HG03575 (cell line): Measurements from ENCODE around the gene LDLRAD4.

Source experiments
- ATAC-seq: cut with Tn5 transposase; IDR thresholded peaks from one replicate; pipeline ENCODE4 v1.9.1; 2021; ENCODE audit not compliant: unreplicated experiment, insufficient number of reproducible peaks, low FRiP score; ENCODE audit errors: extremely low read depth

LDLRAD4 gene

DNA sequence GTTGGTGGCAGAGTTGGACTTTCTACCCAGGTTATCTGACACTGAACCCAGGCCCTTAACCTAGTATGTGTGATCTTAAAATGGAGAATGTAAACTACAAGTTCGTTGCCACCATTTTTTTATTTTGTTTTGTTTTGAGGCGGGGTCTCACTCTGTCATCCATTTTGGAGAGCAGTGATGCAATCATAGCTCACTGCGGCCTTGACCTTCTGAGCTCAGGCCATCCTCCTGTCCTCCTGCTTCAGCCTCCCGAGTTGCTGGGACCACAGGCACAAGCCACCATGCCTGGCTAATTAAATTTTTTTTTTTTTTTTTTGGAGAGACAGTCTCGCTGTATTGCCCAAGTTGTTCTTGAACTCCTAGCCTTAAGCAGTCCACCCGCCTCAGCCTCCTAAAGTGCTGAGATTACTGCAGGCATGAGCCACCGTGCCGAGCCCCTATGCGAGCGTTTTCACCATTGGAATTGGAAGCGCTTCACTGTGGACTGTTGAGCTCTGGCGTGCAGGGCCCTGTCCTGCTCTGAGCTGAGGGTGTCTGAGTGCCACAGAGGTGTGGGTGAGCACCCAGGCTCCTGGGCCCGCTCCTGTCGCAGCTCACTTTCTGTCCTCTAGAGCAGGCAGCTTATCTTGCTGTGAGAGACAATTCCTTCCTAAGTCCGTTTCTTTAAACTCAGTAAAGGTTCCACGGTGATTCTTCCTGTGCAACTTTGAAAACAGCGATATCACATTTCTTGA, 186.9 kb downstream of the LDLRAD4 start:
- no peak for ATAC-seq

DNA sequence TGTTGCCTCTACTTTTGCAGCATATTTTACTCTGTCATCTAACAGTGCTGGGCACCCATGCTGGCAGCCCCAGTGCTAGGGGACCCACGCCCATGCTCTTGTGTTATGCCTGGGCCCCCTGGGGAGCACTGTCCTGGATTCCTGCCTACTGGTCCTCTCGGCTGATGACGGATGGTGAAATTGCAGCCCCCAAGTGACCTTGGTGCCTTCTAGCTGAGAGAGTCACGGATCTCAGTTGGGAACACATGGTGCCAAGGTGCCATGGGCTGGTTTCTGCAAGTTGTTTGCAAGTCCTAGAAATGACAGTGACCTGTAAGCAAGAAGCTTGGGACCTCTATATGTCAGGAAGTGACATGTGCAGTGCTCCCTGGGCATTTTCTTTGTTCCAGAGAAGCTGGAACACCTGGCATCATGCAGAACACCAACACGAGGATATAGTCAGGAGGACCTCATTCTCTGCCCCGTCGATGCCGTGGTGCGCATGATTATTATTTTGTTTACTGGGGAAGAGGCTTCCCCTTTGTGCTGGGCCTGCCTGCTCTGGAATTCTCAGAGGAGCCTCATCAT, 187.6 kb downstream of the LDLRAD4 start:
- ATAC-seq: no peak

DNA sequence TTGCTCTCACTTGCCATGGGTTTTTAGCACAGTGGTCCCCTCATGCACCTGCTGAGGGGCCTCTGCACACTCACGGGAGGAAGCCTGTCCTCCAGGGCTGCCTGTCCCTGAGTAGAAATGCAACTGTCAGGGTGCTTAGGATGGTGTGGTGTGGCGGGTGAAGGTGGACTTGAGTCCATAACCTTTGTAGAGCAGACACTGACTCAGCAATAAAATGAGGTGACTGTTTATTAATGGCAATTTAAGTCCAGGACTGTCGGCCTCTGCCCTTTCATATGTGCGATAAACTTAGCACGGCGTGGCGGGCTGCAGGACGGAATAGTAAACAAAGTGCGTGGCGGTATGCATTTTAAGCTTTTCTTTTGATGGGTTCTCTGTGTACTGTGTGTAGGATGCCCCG, 188.2 kb downstream of the LDLRAD4 start:
- no peak for ATAC-seq

DNA sequence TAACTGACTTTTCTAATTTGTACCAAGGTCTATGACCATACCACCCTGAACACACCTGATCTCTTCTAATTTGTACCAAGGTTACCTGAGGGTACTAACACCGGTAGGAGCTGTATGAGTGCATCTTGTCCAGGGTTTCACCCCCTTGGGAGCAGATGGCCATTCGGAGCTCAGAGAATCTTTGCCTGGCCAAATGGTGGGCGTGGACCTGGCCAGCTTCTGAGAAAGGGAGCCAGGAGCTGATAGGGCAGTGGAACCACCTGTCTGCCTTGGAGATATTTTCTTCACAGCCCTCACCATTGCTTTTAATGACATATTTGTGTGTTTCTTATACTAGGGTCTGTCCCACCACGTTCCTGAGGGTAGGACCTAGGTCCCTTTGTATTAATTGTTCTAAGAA, 188.9 kb downstream of the LDLRAD4 start:
- ATAC-seq: no peak

DNA sequence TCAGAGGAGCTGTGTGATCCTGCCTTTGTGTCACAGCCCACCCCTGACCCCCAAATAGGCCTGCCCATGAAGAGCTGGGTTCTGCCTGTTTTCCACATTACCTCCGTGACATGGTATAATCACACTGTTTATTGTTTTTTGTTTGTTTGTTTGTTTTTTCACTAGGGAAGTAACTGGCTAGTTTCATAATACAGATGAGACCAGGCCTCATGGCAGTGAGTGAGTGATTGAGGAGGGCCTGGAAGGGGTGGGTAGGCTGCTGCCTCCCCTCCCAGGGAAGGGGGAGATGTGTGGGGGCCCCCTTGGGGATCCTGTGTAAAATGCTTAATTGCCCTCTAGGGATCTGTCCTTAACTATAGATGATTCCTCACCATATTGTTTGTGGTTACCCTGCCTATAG, 190.5 kb downstream of the LDLRAD4 start:
- no peak for ATAC-seq

DNA sequence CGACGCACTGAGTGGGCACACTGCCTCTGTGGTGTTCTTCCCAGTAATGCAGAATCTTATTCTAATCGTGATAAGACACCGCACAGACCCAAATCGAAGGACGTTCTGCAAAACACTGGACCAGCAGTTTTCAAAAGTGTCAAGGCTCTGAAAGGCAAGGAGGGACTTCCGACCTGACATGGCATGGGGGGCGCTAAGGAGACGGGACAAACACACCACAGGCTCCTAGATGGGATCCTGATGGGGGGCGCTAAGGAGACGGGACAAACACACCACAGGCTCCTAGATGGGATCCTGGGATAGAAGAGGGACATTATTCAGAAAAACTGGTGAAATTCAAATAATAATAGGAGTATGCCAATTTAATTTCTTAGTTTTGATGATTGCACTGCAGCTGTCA, 191.4 kb downstream of the LDLRAD4 start:
- ATAC-seq: no peak

- ATAC-seq: no peak
Measured at GRCh38 chr18:13410471-13410870, 191.9 kb downstream of the LDLRAD4 start.

DNA sequence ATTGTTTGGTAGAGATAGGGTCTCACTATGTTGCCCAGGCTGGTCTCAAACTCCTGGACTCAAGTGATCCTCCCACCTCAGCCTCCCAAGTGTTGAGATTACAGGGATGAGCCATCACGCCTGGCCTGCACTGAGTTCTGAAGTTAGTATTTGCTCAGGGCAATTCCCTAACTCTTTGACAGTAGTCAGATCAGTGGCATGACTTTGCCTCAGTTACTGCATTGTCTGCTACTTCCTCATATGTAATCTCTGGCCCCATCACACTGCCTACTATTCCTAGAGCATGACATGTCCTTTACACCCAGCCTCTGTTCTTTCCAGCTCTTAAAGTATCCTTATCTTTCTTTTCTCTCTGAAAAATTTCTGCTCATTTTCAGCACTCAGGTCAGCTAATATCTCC, 193.5 kb downstream of the LDLRAD4 start:
- no peak for ATAC-seq

- no peak for ATAC-seq
Measured at GRCh38 chr18:13412901-13413300, 194.3 kb downstream of the LDLRAD4 start.

GRCh38 chr18:13414102-13414501, 195.5 kb downstream of the LDLRAD4 start:
- ATAC-seq: no peak

DNA sequence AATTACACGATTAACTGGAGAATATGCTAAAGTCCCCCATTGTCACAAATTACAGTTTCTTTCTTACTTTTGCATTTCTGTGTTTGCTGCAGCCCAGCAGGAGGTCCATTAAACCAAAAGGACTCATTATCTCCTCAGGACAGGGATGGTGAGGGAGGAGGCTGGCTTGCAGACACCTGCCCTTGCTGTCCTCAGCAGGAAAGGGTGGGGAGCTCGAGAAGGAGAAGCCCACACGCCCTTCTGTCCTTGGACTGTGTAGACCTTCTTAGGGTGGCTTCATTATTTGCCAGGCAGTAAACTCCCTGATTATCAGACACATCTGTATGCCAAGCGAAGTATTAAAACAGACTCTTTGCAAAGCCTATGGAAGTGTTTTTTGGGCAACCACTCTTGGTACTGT, 196.0 kb downstream of the LDLRAD4 start:
- ATAC-seq: no peak

- ATAC-seq: no peak
Measured at GRCh38 chr18:13415736-13416135, 197.2 kb downstream of the LDLRAD4 start.

GRCh38 chr18:13416208-13416607, 197.6 kb downstream of the LDLRAD4 start:
- ATAC-seq: no peak

DNA sequence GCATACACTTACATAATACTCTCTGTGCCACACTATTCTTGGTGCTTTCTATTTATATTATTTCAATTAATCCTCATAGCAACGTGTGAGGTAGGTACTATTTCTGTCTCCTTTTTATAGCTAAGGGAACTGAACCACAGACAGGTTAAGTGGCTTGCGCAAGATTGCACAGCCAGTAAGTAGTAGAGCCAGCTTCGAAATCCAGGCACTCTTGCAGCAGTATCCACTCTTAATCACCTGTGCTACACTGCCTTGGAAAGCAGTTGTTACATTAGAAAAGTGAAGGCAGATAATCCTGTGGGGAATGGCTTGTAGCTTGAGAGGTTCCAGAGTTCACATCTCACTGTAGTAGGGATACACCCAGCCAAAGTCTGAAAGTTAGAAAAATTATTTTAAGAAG, 198.3 kb downstream of the LDLRAD4 start:
- ATAC-seq: no peak

GRCh38 chr18:13418013-13418710, 199.6 kb downstream of the LDLRAD4 start:
- ATAC-seq: no peak

DNA sequence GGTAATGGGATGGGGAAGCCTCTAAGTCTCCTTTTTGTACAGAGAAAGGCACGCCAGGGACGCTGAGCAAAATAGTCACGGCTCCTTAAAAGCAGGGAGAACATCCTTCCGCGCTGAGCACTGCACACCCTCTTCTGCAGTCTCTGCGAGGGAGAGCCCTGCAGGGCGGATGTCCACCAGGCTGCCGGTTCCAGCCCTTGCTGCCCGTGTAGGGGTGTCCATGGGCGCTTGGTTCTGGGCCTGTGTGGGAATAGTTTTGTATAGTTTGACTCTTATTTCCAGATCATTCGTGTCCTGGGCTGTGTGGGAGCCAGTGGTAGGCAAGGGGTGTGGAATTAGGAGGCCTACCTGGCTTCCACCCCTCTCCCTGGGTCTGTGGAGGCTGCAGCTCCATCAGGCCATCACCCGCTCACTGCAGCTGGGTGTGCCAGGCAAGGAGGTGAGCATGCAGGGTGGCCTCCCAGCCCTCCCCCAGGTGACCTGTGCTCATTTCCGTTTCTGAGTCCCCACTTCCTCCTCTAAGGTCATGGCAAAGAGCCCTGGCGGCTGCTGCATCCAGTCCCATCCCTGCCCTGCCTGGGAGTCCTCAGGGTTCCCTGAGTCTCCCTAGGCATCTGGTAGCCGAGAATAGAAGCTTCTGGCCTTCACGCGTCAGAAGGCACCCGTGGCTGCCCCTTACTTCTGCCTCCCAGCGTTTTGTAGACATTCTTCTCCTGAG, 202.6 kb downstream of the LDLRAD4 start:
- ATAC-seq: no peak

DNA sequence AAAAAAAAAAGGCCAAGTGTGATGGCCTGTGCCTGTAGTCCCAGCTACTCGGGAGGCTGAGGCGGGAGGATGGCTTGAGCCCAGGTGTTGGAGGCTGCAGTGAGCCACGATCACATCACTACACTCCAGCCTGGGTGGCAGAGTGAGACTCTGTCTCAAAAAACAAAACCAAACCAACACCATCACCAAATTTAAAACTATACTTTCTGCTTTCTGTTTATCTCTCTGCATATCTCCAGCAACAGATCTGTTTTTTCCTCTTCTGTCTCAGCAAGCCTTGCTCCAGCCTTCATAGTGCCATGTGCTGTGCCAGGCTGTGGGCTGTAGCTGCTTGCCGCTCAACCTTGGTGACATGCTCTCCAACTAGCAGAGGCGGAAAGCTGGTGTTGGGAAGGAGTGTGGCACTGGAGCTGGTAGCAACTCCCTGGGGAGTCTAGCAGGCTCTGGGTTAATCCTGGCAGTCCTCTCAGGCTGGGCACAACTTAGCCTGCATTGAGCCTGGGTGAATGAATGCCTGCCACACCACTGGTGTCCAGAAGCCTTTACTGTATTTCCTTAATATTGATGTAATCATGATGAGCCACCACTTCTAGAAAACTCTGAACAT, 204.1 kb downstream of the LDLRAD4 start:
- ATAC-seq: no peak

GRCh38 chr18:13423352-13423751, 204.8 kb downstream of the LDLRAD4 start:
- no peak for ATAC-seq

- ATAC-seq: no peak
Measured at GRCh38 chr18:13424363-13424762, 205.8 kb downstream of the LDLRAD4 start.
